ENCODE measurements around the gene OR5V1.

DNA sequence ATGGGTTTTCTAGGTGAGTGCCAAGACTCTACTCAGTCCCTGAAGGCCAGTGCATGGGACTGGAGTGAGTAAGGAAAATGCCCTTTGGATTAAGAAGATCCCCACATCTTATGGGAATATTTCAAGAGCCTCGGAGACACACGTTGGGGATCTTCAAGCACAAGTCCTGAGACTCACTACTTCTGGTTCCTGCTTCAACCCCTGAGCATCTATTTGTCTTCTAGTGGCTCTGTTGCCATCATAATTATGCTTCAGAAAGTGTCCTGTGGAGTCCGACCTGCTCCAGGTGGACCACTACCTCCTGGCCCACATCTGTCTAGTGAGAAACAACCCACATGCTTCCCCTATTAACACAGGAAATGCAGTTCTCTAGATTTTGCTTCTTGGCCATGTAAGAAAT lies at the start of gene OR5V1:
- TF ChIP-seq, protein P1, sequence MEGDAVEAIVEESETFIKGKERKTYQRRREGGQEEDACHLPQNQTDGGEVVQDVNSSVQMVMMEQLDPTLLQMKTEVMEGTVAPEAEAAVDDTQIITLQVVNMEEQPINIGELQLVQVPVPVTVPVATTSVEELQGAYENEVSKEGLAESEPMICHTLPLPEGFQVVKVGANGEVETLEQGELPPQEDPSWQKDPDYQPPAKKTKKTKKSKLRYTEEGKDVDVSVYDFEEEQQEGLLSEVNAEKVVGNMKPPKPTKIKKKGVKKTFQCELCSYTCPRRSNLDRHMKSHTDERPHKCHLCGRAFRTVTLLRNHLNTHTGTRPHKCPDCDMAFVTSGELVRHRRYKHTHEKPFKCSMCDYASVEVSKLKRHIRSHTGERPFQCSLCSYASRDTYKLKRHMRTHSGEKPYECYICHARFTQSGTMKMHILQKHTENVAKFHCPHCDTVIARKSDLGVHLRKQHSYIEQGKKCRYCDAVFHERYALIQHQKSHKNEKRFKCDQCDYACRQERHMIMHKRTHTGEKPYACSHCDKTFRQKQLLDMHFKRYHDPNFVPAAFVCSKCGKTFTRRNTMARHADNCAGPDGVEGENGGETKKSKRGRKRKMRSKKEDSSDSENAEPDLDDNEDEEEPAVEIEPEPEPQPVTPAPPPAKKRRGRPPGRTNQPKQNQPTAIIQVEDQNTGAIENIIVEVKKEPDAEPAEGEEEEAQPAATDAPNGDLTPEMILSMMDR (IDR thresholded peaks at IDR 0.05) = no peak
- no peak for TF ChIP-seq POLR2A (IDR thresholded peaks at IDR 0.05)
- no peak for TF ChIP-seq POLR2AphosphoS5 (IDR thresholded peaks at IDR 0.05)
